Measurements from ENCODE around the gene PDCD11.
"Not testable (repeated sequence)": the region's sequence is repeated elsewhere in the genome, so short reads cannot be mapped to it uniquely, and the experiment has no call there.

PDCD11 gene, protein sequence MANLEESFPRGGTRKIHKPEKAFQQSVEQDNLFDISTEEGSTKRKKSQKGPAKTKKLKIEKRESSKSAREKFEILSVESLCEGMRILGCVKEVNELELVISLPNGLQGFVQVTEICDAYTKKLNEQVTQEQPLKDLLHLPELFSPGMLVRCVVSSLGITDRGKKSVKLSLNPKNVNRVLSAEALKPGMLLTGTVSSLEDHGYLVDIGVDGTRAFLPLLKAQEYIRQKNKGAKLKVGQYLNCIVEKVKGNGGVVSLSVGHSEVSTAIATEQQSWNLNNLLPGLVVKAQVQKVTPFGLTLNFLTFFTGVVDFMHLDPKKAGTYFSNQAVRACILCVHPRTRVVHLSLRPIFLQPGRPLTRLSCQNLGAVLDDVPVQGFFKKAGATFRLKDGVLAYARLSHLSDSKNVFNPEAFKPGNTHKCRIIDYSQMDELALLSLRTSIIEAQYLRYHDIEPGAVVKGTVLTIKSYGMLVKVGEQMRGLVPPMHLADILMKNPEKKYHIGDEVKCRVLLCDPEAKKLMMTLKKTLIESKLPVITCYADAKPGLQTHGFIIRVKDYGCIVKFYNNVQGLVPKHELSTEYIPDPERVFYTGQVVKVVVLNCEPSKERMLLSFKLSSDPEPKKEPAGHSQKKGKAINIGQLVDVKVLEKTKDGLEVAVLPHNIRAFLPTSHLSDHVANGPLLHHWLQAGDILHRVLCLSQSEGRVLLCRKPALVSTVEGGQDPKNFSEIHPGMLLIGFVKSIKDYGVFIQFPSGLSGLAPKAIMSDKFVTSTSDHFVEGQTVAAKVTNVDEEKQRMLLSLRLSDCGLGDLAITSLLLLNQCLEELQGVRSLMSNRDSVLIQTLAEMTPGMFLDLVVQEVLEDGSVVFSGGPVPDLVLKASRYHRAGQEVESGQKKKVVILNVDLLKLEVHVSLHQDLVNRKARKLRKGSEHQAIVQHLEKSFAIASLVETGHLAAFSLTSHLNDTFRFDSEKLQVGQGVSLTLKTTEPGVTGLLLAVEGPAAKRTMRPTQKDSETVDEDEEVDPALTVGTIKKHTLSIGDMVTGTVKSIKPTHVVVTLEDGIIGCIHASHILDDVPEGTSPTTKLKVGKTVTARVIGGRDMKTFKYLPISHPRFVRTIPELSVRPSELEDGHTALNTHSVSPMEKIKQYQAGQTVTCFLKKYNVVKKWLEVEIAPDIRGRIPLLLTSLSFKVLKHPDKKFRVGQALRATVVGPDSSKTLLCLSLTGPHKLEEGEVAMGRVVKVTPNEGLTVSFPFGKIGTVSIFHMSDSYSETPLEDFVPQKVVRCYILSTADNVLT (N-terminal part only)

DNA sequence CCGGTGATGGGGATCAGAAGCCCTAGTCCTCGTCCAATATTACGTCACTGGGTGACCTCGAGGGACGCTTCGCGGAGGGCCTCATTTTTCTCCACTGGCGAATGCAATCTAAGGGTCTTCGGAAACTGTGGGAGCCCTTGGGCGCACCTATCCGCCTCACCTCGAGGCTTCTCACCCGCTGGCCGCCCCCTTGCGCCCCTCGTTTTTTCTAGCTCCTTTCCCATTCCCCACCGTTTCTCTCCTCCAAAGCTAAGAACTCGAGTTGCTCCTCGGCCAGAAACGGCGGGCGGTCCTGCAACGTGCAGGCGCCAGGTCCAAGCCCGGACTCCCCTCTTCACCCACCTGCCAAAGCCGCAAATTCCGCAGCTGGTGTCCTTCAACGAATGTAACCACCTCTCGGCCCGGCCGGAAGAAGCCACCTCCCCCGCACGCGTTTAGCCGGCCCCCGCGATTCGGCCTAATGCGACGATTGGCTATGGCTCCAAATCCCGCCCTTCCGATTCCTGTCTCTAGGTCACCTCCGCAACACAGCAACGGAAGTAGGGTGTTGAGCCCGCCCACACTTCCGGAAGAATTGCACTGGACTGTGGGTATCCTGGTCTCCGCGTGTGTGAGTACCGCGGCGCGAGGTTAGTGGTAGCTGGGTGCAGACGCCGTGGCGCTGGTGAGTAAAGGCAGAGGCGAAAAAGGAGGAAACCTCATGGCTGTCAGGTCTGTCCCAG lies at the start of gene PDCD11, which contains the start of gene ATP5MK:
TSS of gene PDCD11 (plus strand) at position 560 of the 722 bp plus-strand sequence. CDS start 1,801 bp downstream, outside the sequence.
TSS of gene ATP5MK (minus strand) at position 409 of the 722 bp plus-strand sequence. CDS start 4,018 bp downstream, outside the sequence.
- TF ChIP-seq, protein P1, sequence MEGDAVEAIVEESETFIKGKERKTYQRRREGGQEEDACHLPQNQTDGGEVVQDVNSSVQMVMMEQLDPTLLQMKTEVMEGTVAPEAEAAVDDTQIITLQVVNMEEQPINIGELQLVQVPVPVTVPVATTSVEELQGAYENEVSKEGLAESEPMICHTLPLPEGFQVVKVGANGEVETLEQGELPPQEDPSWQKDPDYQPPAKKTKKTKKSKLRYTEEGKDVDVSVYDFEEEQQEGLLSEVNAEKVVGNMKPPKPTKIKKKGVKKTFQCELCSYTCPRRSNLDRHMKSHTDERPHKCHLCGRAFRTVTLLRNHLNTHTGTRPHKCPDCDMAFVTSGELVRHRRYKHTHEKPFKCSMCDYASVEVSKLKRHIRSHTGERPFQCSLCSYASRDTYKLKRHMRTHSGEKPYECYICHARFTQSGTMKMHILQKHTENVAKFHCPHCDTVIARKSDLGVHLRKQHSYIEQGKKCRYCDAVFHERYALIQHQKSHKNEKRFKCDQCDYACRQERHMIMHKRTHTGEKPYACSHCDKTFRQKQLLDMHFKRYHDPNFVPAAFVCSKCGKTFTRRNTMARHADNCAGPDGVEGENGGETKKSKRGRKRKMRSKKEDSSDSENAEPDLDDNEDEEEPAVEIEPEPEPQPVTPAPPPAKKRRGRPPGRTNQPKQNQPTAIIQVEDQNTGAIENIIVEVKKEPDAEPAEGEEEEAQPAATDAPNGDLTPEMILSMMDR (IDR thresholded peaks at IDR 0.05; ENCODE audit: low read depth, low read length), result peak; percentile 32
- DNase-seq (ENCODE audit: low read depth, low spot score), result peak; percentile 97
- in situ Hi-C loops (cut with HindIII; ENCODE audit: low sequenced_read_pairs), result no loop called here
- peak within 1 kb of the TSS; percentile 99 for H3K4me3 ChIP-seq (ENCODE audit: low read depth, low read length)

DNA sequence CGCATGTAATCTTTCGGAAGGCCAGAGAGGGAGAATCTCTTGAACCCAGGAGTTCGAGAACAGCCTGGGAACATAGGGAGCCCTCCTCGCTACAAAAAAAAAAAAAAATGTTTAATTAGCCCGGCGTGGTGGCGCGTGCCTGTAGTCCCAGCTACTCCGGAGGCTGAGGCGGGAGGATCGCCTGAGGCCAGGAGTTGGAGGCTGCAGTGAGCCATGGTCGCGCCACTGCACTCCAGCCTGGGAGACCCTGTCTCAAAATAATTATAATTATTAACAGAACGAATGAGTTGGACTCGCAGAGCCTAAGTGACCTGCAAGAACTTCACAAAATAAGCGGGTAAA lies 46.3 kb upstream of the PDCD11 start:
- in situ Hi-C loops (cut with HindIII; ENCODE audit: low sequenced_read_pairs), result no loop called here
- TF ChIP-seq, protein P1 (IDR thresholded peaks at IDR 0.05; ENCODE audit: low read depth, low read length), result no peak
- peak overlapping the region; percentile 74 for H3K4me3 ChIP-seq (ENCODE audit: low read depth, low read length)

DNA sequence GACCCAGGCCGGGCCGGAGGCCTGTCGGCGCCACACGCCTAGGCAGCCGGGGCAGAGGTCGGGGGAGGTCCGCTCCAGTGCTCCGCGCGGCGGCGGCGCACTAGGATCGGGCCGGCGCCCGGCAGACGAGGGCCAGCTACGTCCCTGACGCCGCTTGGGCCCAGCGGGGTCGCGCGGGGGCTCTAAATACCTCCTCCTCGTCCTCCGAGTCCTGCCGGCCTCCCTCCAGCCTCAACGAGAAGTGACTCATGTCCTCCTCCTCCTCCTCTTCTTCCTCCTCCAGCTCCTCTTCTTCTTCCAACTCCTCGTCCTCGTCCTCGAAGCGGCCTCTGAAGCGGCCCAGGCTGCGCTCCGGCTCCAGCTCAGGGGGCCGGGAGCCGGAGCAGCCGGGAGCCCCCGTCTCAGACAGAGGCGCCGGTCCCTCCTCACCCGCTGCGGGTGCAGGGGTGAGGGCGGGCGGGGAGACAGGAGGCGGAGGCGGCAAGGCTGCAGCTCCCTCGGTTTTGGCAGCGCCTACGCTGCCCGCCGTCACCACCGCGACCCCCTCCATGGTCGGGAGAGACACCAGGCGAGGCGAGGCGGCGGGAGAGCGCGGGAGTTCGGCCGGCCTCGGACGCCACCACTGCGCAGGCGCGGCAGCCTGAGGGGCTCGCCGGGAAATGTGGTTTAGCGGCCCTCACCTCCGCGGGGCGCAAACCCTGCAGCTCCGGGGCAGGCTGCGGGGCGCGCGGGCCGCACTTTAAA lies 45.7 kb upstream of the PDCD11 start, which contains the start of gene PCGF6:
TSS of gene PCGF6 (minus strand) at position 624 of the 744 bp plus-strand sequence. CDS start at position 550, 74 bp downstream.
- in situ Hi-C loops (cut with HindIII; ENCODE audit: low sequenced_read_pairs), result no loop called here
- peak; percentile 81 for DNase-seq (ENCODE audit: low read depth, low spot score)
- H3K4me3 ChIP-seq (ENCODE audit: low read depth, low read length), result peak within 1 kb of the TSS; percentile 74
- TF ChIP-seq, protein P1 (IDR thresholded peaks at IDR 0.05; ENCODE audit: low read depth, low read length), result no peak

More for the DNA sequence above, 46.3 kb upstream of the PDCD11 start:
- DNase-seq (ENCODE audit: low read depth, low spot score), result no peak

DNA sequence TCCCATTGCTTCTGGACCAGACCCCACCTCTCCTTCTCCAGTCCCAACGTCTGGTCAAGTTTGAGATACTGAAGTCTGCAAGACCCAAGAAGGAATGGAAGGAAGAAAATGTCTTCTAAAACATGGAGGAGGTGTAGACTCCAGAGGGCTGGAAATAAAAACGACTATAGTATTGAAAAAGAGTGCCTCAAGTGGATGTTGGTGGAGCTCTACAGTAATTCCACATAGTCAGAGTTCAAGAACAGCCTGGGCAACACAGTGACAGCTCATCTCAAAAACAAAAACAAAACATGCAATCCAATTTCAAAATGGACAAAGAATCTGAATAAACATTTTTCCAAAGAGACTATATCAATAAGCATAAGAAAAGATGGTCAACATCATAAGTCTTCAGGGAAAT lies 43.1 kb upstream of the PDCD11 start:
- no peak for DNase-seq (ENCODE audit: low read depth, low spot score)
- in situ Hi-C loops (cut with HindIII; ENCODE audit: low sequenced_read_pairs), result no loop called here
- no peak overlapping the region for H3K4me3 ChIP-seq (ENCODE audit: low read depth, low read length)
- TF ChIP-seq, protein P1 (IDR thresholded peaks at IDR 0.05; ENCODE audit: low read depth, low read length), result no peak

GRCh38 chr10:103354567-103354966 lies 41.9 kb upstream of the PDCD11 start:
- DNase-seq (ENCODE audit: low read depth, low spot score); H3K4me3 ChIP-seq (ENCODE audit: low read depth, low read length); in situ Hi-C loops (cut with HindIII; ENCODE audit: low sequenced_read_pairs): not testable (repeated sequence)

All from astrocyte of the spinal cord (primary cell).